K562 (cell line): ENCODE measurements around the gene COL5A1. TPM values are rescaled to one million over a fixed set of nuclear protein-coding genes. Genes with fewer than 3 reads are reported as not detected.

Source experiments
- ATAC-seq: fragments of 200-7000 bp; cut with Tn5 transposase; 3 replicates; pipeline ENCODE4 v1.9.1; 2020; ENCODE audit warnings: moderate library complexity
- BruUV-seq: library from RNA; stranded (reverse); fragments of 400-500 nt; replicated peaks from 2 replicates; lab custom pipeline; 2021; lab: Mats Ljungman, UMichigan
- CTCF ChIA-PET: fragments of 300-600 bp; formaldehyde crosslinking; extraction: SDS; loops from one replicate; lab custom pipeline; 2021; ENCODE audit warnings: low intra/inter-chr PET ratio; lab: Yijun Ruan, JAX
- POLR2A ChIA-PET: fragments of 300-600, 350-650 bp; sonication (Branson Sonifier 250); formaldehyde crosslinking; extraction: SDS; loops from one replicate; lab custom pipeline; 2021; ENCODE audit warnings: antibody characterized with exemption, inconsistent platforms; lab: Yijun Ruan, JAX
- DNase-seq, 4 experiments: peaks; one replicate each; pipeline versions ENCODE4 v3.0.0 to v3.0.0-alpha.2; 2011 to 2018; ENCODE audit warnings: low spot score in 3 of 4, mixed read lengths in 3 of 4; ENCODE audit errors: extremely low read depth in 1 of 4
- FAIRE-seq: peaks from 2 replicates; lab custom pipeline; 2011; peaks lifted over from hg19 to GRCh38; lab: Jason Lieb, UNC
- H2AFZ ChIP-seq: 2 replicates; pipeline ENCODE4 v1.6.0; 2011; ENCODE audit warnings: low read depth, low read length, control low read depth, inconsistent platforms
- H3K27ac ChIP-seq: fragments of 200-600 bp; 3 replicates; pipeline ENCODE4 v1.8.0; 2011; ENCODE audit warnings: low read depth, mild to moderate bottlenecking, control low read depth, inconsistent platforms, low read length, moderate library complexity, mixed read lengths; ENCODE audit errors: extremely low read depth
- H3K27me3 ChIP-seq, 2 experiments: fragments of 300-600 bp in 1 of 2; 2 replicates in 1 of 2; 3 replicates in 1 of 2; pipeline versions ENCODE4 v1.6.0 to v1.8.0; 2011; ENCODE audit warnings: inconsistent platforms in 2 of 2, low read length in 2 of 2, mild to moderate bottlenecking in 1 of 2, mixed read lengths in 1 of 2, moderate library complexity in 1 of 2; ENCODE audit not compliant: control insufficient read depth in 2 of 2, insufficient read depth in 2 of 2
- H3K36me3 ChIP-seq: fragments of 300-600 bp; 3 replicates; pipeline ENCODE4 v1.8.0; 2011; ENCODE audit warnings: mild to moderate bottlenecking, low read length, inconsistent platforms; ENCODE audit not compliant: control insufficient read depth, insufficient read depth
- H3K4me1 ChIP-seq, 2 experiments: fragments of 200-600 bp in 1 of 2; replicated peaks in 1 of 2; 2 replicates in 1 of 2; 3 replicates in 1 of 2; pipeline versions ENCODE4 v1.5.1 to v1.8.0; 2011; ENCODE audit warnings: inconsistent platforms in 2 of 2, low read length in 2 of 2, mild to moderate bottlenecking in 1 of 2, mixed read lengths in 1 of 2, moderate library complexity in 1 of 2; ENCODE audit not compliant: control insufficient read depth in 2 of 2, insufficient read depth in 2 of 2
- H3K4me2 ChIP-seq: 2 replicates; pipeline ENCODE4 v1.6.1; 2011; ENCODE audit warnings: low read length, control low read depth, inconsistent platforms, mixed read lengths; ENCODE audit not compliant: insufficient read depth
- H3K4me3 ChIP-seq: fragments of 200-600 bp; sonication (generic), shearing (Covaris generic); 2 replicates; pipeline ENCODE4 v1.5.1; 2016; ENCODE audit warnings: control low read depth, inconsistent platforms
- H3K79me2 ChIP-seq: fragments of 200-600 bp; 3 replicates; pipeline ENCODE4 v1.8.0; 2011; ENCODE audit warnings: low read length, inconsistent platforms; ENCODE audit not compliant: control insufficient read depth, insufficient read depth
- H3K9ac ChIP-seq, 2 experiments: 2 replicates each; pipeline versions ENCODE4 v1.6.0 to v1.6.1; 2011; ENCODE audit warnings: low read depth in 2 of 2, low read length in 2 of 2, control low read depth in 1 of 2, inconsistent platforms in 1 of 2, mild to moderate bottlenecking in 1 of 2, mixed read lengths in 1 of 2; ENCODE audit not compliant: insufficient read depth in 1 of 2
- H3K9me1 ChIP-seq: one replicate; pipeline ENCODE4 v1.6.0; 2011; ENCODE audit warnings: inconsistent platforms, mild to moderate bottlenecking, low read length, moderate library complexity; ENCODE audit not compliant: control insufficient read depth, insufficient read depth
- H3K9me3 ChIP-seq: replicated peaks from 2 replicates; pipeline ENCODE4 v1.5.1; 2011; ENCODE audit warnings: low read depth, low read length, inconsistent platforms; ENCODE audit not compliant: control insufficient read depth, insufficient read depth
- H4K20me1 ChIP-seq: replicated peaks from 2 replicates; pipeline ENCODE4 v1.6.1; 2011; ENCODE audit warnings: low read length, inconsistent platforms, mixed read lengths; ENCODE audit not compliant: control insufficient read depth, insufficient read depth
- BRCA1 ChIP-seq, 2 experiments: fragments of 450-650 bp in 1 of 2; sonication (generic) in 1 of 2; formaldehyde crosslinking in 1 of 2; IDR thresholded peaks; 2 replicates each; pipeline versions ENCODE4 v1.5.0 to v1.6.1; 2017 to 2020; ENCODE audit warnings: mild to moderate bottlenecking in 1 of 2, missing genetic modification reagents in 1 of 2
- CBX2 ChIP-seq: fragments of 200-600 bp; sonication (generic); IDR thresholded peaks from one replicate; pipeline ENCODE4 v1.6.1; 2012; ENCODE audit warnings: mild to moderate bottlenecking, low read length, inconsistent platforms; ENCODE audit not compliant: insufficient read depth, poor library complexity, severe bottlenecking
- CBX3 ChIP-seq, 2 experiments: IDR thresholded peaks; 1 replicate in 1 of 2; 2 replicates in 1 of 2; pipeline ENCODE4 v1.6.1; 2012; ENCODE audit warnings: inconsistent platforms in 2 of 2, low read length in 2 of 2, borderline replicate concordance in 1 of 2, control low read depth in 1 of 2
- DIDO1 ChIP-seq: fragments of 450-650 bp; IDR thresholded peaks from 2 replicates; pipeline ENCODE4 v1.6.1; 2016; ENCODE audit warnings: low read depth, missing biosample characterization, missing genetic modification characterization
- HEY1 ChIP-seq: fragments of 250-450 bp; sonication (Bioruptor Pico); IDR thresholded peaks from 2 replicates; pipeline ENCODE4 v1.5.0; 2020; ENCODE audit warnings: mild to moderate bottlenecking, moderate library complexity, borderline replicate concordance
- JUNB ChIP-seq: fragments of 450-650 bp; formaldehyde crosslinking; conservative IDR thresholded peaks from 2 replicates; pipeline ENCODE4 v1.4.0; 2020; ENCODE audit warnings: mild to moderate bottlenecking
- KDM4B ChIP-seq, 2 experiments: fragments of 450-650 bp in 1 of 2; sonication (generic) in 1 of 2; IDR thresholded peaks; 2 replicates each; pipeline ENCODE4 v1.6.1; 2016 to 2017; ENCODE audit warnings: borderline replicate concordance in 2 of 2, antibody characterized with exemption in 1 of 2, low read depth in 1 of 2, mild to moderate bottlenecking in 1 of 2
- KLF10 ChIP-seq: fragments of 250-450 bp; sonication (Bioruptor Pico); IDR thresholded peaks from 2 replicates; pipeline ENCODE4 v1.6.1; 2021; ENCODE audit warnings: matching md5 sums
- KLF13 ChIP-seq: fragments of 450-650 bp; IDR thresholded peaks from 2 replicates; pipeline ENCODE4 v1.6.1; 2016; ENCODE audit warnings: missing genetic modification characterization, low read depth, mild to moderate bottlenecking, missing compliant biosample characterization, moderate library complexity, borderline replicate concordance
- MCM3 ChIP-seq: fragments of 450-650 bp; IDR thresholded peaks from 2 replicates; pipeline ENCODE4 v1.6.1; 2016
- NCOA2 ChIP-seq, 2 experiments: fragments of 450-650 bp; IDR thresholded peaks; 2 replicates each; pipeline ENCODE4 v1.6.1; 2018; ENCODE audit warnings: mild to moderate bottlenecking in 2 of 2, moderate library complexity in 1 of 2; ENCODE audit not compliant: partially characterized antibody in 2 of 2
- SIN3B ChIP-seq: fragments of 450-650 bp; IDR thresholded peaks from 2 replicates; pipeline ENCODE4 v1.6.1; 2017; ENCODE audit warnings: low read depth, mild to moderate bottlenecking, moderate library complexity
- STAT5B ChIP-seq: fragments of 250-450 bp; sonication (Bioruptor Pico); IDR thresholded peaks from 2 replicates; pipeline ENCODE4 v1.8.0; 2021; ENCODE audit warnings: mild to moderate bottlenecking, inconsistent platforms
- XRCC3 ChIP-seq: fragments of 450-650 bp; IDR thresholded peaks from 2 replicates; pipeline ENCODE4 v1.6.1; 2017; ENCODE audit warnings: mild to moderate bottlenecking, moderate library complexity
- ZNF3 ChIP-seq: fragments of 250-450 bp; sonication (Bioruptor Pico); IDR thresholded peaks from 2 replicates; pipeline ENCODE4 v1.5.0; 2021; ENCODE audit warnings: mild to moderate bottlenecking, moderate library complexity
- ZNF318 ChIP-seq, 2 experiments: fragments of 450-650 bp; IDR thresholded peaks; 2 replicates each; pipeline ENCODE4 v1.6.1; 2016; ENCODE audit warnings: mild to moderate bottlenecking in 2 of 2, borderline replicate concordance in 1 of 2, low read depth in 1 of 2, moderate library complexity in 1 of 2
- WGBS: fragments of 100-300 bp; shearing (Covaris generic); methylation state at CpG from one replicate; pipeline ENCODE4 v1.1.6; 2016; ENCODE audit warnings: low coverage, mixed read lengths; ENCODE audit not compliant: insufficient coverage; ENCODE audit errors: missing lambda C conversion rate; 5-methylcytosine and 5-hydroxymethylcytosine counted together
- in situ Hi-C: fragments of 300-500 bp; cut with MboI; formaldehyde crosslinking; loops from 4 replicates; pipeline ENCODE4 v1.15.0; 2018; ENCODE audit warnings: inconsistent platforms, mixed read lengths
- intact Hi-C: fragments of 100-400 bp; cut with micrococcal nuclease; formaldehyde crosslinking; loops from 2 replicates; pipeline ENCODE4 v1.14.2; 2022
- polyA plus RNA-seq, 8 experiments: library from polyadenylated mRNA; depleted of rRNA in 4 of 8; stranded (reverse) in 5 of 8; unstranded in 3 of 8; fragments of >200 nt; fragmentation: Nextera tagmentation in 2 of 8; fragmentation: Illumina TruSeq in 1 of 8; extraction: Ambion mirVana in 2 of 8; extraction: Trizol in 1 of 8; gene quantifications; 2 replicates each; pipeline versions ENCODE4 v1.2.1 to v1.2.3, GENCODE V29; 2011 to 2014; ENCODE audit warnings: inconsistent platforms in 1 of 8, missing spikeins in 1 of 8
- total RNA-seq, 7 experiments: library from RNA; depleted of rRNA in 6 of 7; stranded (reverse); fragments of >200 nt in 6 of 7; fragmentation: Illumina TruSeq in 2 of 7; extraction: Trizol in 2 of 7; gene quantifications; 2 replicates each; pipeline versions ENCODE4 v1.2.1 to v1.2.3, GENCODE V29; 2011 to 2021; ENCODE audit warnings: low replicate concordance in 1 of 7

COL5A1 gene
- total and polyA plus RNA-seq, 9 of the 15 experiments (the other 6 are each of a cell fraction or from before 2014, with no cell fraction given), result under 0.01 to 0.13 (median 0.04) TPM; not detected in 6

- Histone ChIP-seq H3K27me3 (peaks cover 0 to 26% of the 10 kb centered on the region in 2 experiments; a peak in 2 of 5 replicates), H3K9me3 (no peaks in the 10 kb centered on the region), H4K20me1 (no peaks in the 10 kb centered on the region), H3K79me2 (no peaks in the 10 kb centered on the region; the same call in 2 of the 3 replicates), H2AFZ (no peak overlapping the region), H3K36me3 (no peaks in the 10 kb centered on the region), H3K4me3 (no peak overlapping the region), H3K9me1 (no peaks in the 10 kb centered on the region), H3K4me1 (no peaks in the 10 kb centered on the region), H3K4me2 (no peak overlapping the region), H3K9ac (no peak overlapping the region; a peak in 1 of 4 replicates), H3K27ac (no peak overlapping the region)
- DNase-seq (no peak), ATAC-seq (no peak), FAIRE-seq (no peak)
- BruUV-seq, result no TSS peak
- in situ Hi-C loops (no loop called here), intact Hi-C loops (no loop called here)
- WGBS, result 2% methylated on average over 9 of the region's 11 CpGs
- ChIA-PET POLR2A (no interaction called here), CTCF (no interaction called here)
- no peak for TF ChIP-seq SIN3B
- no peak for TF ChIP-seq HEY1
- no peak for TF ChIP-seq XRCC3
- no peak for TF ChIP-seq NCOA2 (IDR thresholded peaks at IDR 0.05; ENCODE audit: partially characterized antibody in 2 of 2)
- no peak for TF ChIP-seq KLF10 (CRISPR knock-in tag)
- TF ChIP-seq DIDO1 (tag), result no peak
- no peak for TF ChIP-seq JUNB (CRISPR knock-in tag)
- no peak for TF ChIP-seq KDM4B (IDR thresholded peaks at IDR 0.05; ENCODE audit: borderline replicate concordance in 2 of 2, low read depth in 1 of 2)
- no peak for TF ChIP-seq CBX2
- TF ChIP-seq ZNF318 (IDR thresholded peaks at IDR 0.05; ENCODE audit: borderline replicate concordance in 1 of 2, low read depth in 1 of 2), result no peak
- no peak for TF ChIP-seq STAT5B
- TF ChIP-seq BRCA1 (IDR thresholded peaks at IDR 0.05), result no peak
- no peak for TF ChIP-seq BRCA1 (CRISPR knock-in tag; IDR thresholded peaks at IDR 0.05)
- TF ChIP-seq CBX3 (IDR thresholded peaks at IDR 0.05; ENCODE audit: borderline replicate concordance in 1 of 2, low read length in 2 of 2), result no peak
- no peak for TF ChIP-seq KLF13 (tag)
- no peak for TF ChIP-seq MCM3
- TF ChIP-seq ZNF3 (CRISPR knock-in tag), result no peak
These were observed 228.7 kb downstream of the COL5A1 start for GRCh38 chr9:134870301-134870694.
